GM18511 (cell line): ENCODE data around the gene SPSB4.
"Not testable (repeated sequence)": the region's sequence is repeated elsewhere in the genome, so short reads cannot be mapped to it uniquely, and the experiment has no call there.

ENCODE experiments used
- ATAC-seq: cut with Tn5 transposase; IDR thresholded peaks from one replicate; pipeline ENCODE4 v1.9.1; 2021; ENCODE audit warnings: mild to moderate bottlenecking, moderate library complexity; ENCODE audit not compliant: unreplicated experiment

The SPSB4 gene

DNA sequence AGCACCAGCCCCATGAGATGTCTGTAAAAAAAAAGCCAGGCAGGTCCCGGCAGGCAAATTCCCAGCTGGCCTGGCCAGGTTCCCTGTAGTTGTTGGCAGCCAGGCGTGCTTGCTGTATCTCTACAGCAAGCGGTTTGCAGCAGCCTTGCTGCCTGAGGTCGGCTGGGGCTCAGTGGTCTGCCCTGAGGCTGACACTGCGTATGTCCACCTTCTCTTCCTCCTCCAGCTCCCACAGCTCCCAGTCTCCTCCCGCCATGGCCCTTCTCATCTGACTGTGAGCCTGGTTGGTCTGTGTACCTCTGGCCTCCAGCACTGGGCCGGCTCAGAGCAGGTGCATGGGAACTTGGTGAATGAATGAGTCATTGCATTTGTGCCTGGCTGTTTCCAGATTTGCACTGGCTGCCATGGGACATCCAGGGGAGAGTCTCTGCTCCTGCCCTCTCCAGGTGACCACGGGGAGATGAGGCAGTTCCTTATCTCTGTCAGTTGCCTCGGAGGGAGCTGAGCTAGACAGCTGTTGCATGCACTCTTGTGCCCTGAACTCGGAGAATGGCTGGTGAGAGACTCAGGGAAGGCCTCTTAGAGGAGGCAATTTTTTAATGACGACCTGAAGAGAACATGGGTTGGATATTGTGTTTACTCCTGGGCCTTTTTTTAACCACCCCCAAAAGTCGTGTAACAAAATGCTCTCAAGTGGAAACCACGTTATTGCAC is 43.0 kb downstream of the SPSB4 start:
- no peak for ATAC-seq

DNA sequence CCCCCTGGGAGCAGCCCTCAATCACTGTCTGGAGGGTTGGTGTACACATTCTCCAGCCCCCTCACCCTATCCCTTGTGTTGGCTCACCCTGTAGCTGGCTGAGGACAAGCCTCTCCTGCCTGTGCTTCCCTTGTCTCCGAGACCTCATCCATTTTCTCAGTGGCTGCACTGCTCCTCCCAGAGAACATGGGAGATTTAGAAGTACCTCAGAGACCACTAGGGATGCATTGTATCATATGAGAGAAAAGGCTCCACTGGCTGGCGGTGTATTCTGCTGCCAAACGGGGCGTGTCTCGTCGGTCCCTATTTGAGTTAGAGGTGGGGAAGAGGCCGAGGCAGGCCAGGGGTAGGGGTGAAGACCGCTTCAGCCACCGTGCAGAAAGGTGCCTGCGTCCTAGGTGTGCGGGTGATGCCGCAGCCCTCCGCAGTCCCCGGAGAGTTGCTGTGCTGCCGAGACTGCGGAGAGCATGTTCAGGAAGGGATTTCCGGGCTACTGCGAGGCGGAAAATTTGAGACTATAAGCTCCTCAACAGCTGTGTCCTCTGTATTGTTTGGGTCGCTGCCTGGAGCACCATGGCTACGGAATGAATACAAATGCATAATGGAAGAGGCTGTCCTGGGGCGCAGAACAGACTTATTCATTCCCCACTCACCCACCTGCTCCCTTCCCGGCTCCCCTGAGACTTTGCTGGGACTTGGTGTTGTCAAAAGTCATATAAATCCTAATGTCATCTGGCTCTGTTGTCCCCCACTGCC is 43.8 kb downstream of the SPSB4 start:
- no peak for ATAC-seq

DNA sequence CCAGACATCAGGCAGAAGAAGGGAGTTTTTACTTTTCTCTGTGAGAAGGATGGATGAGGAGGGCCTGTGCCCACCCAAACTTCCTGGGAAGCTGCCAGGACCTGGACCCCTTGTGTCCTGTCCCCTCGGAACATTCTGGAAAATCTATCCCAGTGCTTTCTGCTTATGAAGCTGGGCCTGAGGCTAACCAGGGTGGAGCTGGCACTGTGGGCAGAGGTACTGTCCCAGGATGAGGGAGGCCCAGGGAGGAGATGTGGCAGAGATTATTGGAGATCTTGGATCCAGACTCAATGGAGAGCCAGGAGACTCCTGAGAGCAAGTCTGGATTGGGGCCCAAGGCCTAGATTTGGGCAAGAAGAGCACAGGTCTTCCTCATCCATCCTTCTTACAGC is 44.4 kb downstream of the SPSB4 start:
- ATAC-seq, result no peak

- no peak for ATAC-seq
Observed at GRCh38 chr3:141096164-141096563, 45.0 kb downstream of the SPSB4 start.

GRCh38 chr3:141096981-141097380 is 45.8 kb downstream of the SPSB4 start:
- ATAC-seq, result no peak

GRCh38 chr3:141100112-141100511 is 49.0 kb downstream of the SPSB4 start:
- no peak for ATAC-seq

GRCh38 chr3:141100531-141101320 is 49.6 kb downstream of the SPSB4 start:
- ATAC-seq, result no peak

DNA sequence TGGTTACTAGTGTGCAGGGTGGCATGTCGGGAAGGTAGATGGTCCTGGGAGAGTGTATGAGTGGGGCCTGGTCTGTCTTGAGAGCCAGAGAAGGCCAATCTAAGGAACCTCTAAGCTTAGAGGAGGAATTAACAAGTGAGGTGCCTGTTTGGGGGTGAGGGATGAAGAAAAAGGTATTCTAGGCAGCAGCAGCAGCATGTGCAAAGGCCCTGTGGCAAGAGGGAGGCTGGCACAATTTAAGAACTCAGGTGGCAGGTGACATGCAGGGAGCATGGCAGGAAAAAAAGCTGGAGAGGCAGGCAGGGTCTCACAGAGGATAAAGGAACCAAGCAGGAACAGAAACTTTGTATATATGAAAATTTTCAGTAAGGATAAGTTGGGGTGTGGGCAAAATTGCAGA is 51.2 kb downstream of the SPSB4 start:
- no peak for ATAC-seq

- no peak for ATAC-seq
Observed at GRCh38 chr3:141103067-141103466, 51.9 kb downstream of the SPSB4 start.

GRCh38 chr3:141103503-141103902 is 52.4 kb downstream of the SPSB4 start:
- ATAC-seq, result no peak

- no peak for ATAC-seq
Observed at GRCh38 chr3:141104151-141104821, 53.1 kb downstream of the SPSB4 start.

- peak; percentile 85 for ATAC-seq
Observed at GRCh38 chr3:141105828-141106628, 54.9 kb downstream of the SPSB4 start.

DNA sequence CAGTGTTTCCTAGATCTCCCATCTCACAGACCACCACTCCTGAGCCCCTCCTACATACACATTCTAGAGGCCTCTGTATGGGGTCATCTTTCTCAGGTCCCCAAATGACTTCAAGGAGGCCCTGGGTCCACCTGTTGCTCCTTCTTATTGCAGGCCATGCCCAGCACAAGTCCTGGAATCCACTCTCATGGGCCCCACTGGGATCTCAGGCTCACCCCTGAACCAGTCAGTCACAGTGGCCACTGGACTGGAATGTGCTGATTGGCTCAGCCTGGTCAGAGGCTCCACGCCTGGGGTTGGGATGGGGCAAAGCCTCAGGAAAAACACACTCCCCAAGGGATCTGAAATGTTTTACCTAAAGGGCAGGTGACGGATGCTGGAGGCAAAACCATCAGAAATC is 55.7 kb downstream of the SPSB4 start:
- ATAC-seq, result no peak

GRCh38 chr3:141108039-141108438 is 56.9 kb downstream of the SPSB4 start:
- no peak for ATAC-seq

DNA sequence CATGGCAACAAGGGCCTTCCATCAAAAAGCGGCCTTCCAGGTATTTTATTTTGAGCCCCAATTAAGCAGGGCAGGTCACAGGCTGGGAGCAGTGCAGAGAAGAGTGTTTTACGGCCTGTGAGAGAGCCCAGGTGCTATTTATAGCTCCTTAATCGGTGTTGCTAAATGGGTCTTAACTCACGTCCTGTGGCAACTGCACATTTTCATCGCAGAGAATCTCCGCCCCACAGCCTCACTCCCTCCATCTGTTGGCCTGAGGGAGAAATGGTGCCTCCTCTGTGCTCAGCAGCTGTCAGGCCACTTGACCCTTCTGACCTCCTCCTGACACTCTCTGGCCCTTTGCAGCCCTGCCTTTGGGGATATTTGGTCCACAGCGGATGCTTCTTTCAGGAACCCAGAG is 58.6 kb downstream of the SPSB4 start:
- no peak for ATAC-seq

DNA sequence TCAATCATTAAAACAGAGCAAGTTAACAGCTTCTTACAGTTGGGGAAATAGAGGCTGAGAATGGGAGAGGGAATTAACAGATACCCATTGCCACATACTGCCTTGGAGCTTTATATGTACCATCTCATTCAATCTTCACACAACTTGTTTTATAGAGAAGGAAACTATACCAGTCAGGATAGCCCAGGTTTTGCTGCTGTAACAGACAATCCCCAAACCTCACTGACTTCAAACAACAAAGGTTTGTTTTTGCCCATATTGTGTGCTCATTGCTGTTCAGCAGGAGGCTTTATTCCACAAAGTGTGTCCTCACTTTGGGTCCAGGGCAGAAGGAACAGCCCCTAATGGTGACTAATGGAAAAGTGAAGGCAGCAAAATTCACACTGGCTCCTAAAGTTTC is 59.2 kb downstream of the SPSB4 start:
- ATAC-seq, result no peak

- ATAC-seq, result no peak
Observed at GRCh38 chr3:141111364-141112155, 60.4 kb downstream of the SPSB4 start.

GRCh38 chr3:141112686-141113297 is 61.6 kb downstream of the SPSB4 start:
- no peak for ATAC-seq

DNA sequence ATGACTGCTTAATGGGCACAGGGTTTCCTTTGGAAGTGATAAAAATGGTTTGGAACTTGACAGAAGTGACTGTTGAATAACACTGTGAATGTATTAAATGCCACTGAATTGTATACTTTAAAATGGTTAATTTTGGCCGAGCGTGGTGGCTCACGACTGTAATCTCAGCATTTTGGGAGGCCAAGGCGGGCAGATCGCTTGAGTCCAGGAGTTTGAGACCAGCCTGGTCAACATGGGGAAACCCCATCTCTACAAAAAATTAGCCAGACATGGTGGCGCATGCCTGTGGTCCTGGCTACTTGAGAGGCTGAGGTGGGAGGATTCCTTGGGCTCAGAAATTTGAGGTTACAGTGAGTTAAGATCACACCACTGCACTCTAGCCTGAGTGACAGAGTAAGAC is 62.5 kb downstream of the SPSB4 start:
- not testable (repeated sequence) for ATAC-seq
